Retina (tissue), 1 donor: ENCODE results near the gene LRIT1.
"Not testable (repeated sequence)": the region's sequence is repeated elsewhere in the genome, so short reads cannot be mapped to it uniquely, and the experiment has no call there.

Experiments used
- DNase-seq: peaks from one replicate; pipeline ENCODE4 v3.0.0-alpha.2; 2016

Gene LRIT1, protein sequence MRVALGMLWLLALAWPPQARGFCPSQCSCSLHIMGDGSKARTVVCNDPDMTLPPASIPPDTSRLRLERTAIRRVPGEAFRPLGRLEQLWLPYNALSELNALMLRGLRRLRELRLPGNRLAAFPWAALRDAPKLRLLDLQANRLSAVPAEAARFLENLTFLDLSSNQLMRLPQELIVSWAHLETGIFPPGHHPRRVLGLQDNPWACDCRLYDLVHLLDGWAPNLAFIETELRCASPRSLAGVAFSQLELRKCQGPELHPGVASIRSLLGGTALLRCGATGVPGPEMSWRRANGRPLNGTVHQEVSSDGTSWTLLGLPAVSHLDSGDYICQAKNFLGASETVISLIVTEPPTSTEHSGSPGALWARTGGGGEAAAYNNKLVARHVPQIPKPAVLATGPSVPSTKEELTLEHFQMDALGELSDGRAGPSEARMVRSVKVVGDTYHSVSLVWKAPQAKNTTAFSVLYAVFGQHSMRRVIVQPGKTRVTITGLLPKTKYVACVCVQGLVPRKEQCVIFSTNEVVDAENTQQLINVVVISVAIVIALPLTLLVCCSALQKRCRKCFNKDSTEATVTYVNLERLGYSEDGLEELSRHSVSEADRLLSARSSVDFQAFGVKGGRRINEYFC

DNA sequence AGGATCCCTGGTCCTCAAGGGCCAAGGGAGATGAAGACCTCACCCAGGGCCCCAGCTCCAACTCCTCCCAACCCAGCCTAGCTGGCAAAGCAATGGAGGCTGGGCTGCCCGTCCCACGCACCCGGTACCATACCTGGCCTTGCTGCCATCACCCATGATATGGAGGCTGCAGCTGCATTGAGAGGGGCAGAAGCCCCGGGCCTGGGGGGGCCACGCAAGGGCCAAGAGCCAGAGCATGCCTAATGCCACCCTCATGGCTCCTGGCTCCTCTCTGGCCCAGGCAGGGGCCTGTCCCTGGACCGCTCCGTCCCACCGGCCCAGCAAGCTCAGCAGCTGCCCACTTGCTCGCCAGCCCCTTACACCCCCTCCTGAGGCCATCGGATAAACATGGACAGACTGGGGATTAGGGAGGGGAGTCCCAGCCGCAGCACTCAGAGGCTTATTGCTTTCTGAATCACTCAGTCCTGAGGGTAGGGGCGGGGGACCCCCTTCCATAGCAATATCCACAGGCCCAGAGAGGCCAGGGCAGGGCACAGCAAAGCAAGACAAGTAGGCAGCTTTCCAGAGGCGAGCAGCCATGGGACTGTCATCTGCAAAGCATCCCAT is at the start of gene LRIT1:
LRIT1 (minus strand) TSS at position 362 of the 606 bp plus-strand sequence; CDS start at position 255, 107 bp downstream.
- no peak for DNase-seq

DNA sequence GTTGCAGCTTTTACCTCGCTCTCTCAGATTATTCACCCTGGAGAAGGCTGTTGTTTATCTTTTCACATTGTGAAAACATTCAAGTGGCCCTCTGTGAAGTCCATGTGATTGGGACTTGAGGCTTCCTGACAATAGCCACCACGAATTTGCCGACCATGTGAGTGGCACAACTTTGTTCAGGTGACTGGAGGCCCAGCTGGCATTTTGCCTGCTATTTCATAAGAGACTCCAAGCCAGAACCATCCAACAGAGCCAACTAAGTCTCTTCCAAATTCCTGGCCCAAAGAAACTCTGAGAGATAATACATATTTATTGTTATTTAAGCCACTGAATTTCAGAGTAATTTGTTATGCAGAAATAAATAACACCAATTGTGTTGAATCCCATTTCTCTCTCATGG is 48.9 kb upstream of the LRIT1 start:
- DNase-seq = no peak

DNA sequence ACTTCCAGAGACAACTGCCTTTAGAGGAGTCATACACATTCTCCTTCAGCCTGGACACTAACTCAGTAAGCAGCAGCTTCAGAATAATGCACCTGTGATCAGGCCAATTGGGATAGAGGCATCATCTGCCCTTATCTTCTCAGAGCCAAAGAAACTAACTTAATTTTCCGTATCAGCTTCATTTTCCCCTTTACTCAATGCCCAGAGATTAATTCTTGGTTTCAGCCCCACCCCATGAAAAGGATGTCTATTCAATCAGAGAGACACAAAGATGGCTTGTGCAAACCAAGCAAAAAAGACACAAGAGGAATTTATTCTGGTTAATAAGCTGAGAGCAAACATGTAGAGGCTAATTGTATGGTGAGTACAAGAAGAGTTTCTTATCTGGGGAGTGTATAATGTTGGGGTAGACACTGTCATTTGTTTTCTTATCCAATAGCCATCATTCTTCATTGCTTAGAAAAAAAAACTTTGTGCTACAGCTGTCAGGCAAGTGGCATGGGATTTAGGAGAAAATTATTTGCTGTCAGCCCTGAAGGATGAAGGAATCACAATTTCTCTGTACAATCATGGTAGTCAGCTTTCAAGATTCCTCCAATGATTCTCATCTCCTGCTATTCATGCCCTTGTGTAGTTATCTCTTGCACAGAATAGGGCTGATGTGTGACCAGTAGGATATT is 48.3 kb upstream of the LRIT1 start:
- DNase-seq = no peak

DNA sequence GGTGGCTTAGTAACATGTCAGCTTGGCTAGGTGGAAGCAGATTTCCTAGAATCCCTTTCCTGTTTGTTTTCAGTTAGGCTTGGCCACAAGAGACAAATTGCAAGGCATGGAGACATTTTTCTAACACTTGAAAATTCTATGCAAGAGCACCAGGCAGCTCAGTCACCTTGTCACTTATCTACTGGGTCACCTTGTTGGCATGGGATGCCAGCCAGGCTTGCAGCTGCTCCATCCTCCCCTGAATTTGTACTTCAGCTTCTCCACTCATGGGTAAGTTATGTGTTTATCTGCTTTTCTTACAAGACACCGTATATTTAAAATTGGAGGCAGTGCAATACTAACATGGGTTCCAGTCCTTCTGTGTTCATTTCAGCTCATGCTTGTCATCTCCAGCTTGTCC is 46.8 kb upstream of the LRIT1 start:
- no peak for DNase-seq

DNA sequence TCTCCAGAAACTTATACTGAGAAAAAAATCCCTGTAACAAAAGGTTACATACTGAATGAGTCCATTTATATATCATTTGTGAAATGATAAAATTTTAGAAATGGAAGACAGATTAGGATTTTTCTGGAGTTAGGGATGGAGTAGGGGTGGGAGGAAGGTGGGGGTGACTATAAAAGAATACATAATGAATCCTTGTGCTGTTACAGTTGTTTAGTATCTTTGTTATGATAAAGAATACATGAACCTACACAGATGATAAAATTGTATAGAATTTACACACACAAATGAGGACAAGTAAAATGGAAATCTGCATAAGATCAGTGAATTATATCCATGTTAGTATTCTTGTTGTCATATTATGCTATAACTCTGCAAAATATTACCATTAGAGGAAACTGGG is 45.3 kb upstream of the LRIT1 start:
- no peak for DNase-seq

DNA sequence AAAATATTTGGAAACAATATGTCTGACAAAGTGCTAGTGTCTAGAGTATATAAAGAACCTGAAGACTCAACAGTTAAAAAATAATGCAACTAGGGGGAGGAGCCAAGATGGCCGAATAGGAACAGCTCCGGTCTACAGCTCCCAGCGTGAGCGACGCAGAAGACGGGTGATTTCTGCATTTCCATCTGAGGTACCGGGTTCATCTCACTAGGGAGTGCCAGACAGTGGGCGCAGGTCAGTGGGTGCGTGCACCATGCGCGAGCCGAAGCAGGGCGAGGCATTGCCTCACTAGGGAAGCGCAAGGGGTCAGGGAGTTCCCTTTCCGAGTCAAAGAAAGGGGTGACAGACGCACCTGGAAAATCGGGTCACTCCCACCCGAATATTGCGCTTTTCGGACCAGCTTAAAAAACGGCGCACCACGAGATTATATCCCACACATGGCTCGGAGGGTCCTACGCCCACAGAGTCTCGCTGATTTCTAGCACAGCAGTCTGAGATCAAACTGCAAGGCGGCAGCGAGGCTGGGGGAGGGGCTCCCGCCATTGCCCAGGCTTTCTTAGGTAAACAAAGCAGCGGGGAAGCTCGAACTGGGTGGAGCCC is 38.6 kb upstream of the LRIT1 start:
- DNase-seq = not testable (repeated sequence)

DNA sequence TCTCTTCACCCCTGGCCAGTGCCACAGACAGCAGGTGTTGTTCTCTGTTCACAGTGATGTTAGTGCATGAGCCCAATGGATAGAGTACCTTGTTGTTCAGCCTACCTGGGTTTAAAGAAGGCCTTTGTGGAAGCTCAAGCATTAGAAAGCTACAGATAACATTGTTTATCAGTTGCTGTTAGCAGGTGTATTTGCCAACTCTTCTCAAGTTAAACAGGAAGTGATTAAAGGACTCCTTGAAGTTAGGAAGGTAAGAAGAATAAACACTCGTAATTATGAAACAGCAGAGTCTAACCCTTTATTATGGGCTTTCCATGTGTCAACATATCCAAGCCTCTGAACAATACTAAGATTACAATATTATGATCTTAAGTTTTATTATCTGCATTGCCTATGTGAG is 29.4 kb upstream of the LRIT1 start:
- DNase-seq = no peak

DNA sequence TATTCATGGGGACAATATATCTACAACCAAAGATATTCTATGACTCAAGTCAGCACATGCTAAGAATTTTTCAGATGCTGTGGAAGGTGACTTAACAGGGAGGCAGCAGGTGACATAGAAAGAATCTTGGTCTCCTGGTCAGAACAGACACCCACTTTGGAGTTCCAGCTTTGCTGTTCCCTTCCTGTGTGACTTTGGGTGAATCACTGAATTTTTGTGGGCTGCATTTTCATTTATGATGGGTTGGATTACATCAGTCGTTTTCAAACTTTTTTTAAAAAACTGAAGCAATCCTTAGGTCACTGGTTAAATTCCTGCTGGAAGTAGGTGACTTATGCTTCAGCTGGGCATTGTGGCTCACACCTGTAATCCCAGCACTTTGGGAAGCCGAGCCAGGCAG is 28.4 kb upstream of the LRIT1 start:
- DNase-seq = no peak

DNA sequence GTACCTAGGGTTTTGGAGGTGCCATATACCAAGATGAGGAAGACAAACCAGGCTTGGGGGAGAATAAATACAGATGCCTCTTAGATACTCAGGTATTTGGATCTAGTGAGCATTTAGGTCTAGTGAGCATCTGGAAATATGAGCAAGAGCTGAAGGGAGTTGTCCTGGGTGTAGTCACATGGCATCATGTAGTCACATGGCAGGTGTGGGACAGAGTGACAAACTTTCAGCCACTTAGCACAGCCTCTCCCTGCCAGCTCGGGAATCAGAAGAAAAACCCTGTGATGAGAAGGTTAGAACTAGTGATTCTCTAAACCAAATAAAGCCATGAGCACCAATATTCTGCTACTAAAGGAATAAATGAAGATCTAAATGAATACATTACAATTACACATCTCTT is 27.8 kb upstream of the LRIT1 start:
- DNase-seq = no peak

DNA sequence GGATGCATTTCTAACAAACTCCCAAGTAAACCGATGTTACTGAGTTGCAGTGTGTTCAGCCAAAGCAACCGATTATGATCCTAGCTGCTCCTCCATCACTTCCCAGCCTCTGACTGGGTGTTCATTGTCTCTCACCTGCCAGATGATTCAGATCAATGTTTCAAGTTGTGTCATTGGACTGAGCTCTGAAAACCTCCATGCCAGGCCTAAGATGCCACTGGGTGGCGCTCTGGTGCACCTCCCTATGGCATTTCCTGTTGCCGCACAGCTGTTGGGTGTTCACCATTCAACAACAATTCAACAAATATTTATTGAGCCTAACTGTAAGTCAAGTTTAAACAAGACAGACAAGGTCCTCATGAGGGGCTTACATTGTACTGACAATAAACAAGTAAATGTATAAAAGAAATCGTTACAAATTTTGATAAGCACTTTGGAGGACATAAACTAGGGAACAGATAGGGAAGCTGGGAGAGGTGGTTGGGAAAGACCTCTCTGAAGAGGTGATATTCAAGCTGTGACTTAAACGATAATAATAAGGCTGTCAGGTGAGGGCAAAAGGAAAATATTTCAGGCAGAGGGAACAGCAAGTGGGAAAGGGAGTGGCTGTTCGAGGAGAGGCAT is 26.3 kb upstream of the LRIT1 start:
- DNase-seq = no peak

DNA sequence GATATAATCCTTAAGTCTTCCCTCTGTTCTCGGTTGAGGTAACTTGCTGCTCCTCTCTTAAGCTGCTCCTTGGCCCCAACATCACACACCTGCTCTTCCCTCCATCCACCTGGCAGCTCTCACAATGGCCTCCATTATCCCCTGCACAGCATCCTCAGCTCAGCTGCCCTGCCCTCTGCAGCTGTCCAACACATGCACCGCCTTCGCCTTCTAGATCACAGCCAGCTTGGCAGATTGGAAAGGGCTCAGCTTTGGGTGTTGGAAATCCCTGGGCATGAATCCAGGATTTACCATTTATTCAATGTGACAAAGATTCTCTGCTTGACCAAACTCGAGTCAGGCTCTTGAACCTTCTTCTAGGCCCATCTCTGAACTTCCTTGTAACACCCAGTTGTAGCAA is 24.1 kb upstream of the LRIT1 start:
- DNase-seq = no peak

DNA sequence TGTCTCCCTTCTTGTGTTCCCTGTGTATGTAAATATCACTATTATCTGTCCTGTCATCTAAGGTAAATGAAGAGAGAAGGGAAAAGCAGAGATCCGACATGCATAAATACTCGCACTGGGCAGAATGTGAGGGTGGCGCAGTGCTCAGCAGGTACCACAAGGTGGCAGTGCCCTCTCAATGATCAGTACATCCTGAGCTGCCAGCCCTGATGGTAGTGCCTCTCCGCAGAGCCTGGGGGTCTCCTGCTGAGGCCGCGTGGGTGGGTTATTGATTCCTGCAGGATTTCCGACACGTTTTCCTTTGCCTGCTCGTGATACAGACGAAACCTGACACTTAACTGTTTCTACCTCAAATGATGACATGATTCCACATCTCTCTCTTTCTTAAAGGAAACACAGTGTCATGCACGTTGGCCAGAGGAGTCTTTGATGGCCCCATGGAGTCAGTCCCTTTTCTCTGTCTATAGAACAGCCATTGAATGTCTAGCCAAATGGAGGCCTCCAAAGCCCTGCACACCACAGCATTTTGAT is 23.3 kb upstream of the LRIT1 start:
- DNase-seq = peak; percentile 87

DNA sequence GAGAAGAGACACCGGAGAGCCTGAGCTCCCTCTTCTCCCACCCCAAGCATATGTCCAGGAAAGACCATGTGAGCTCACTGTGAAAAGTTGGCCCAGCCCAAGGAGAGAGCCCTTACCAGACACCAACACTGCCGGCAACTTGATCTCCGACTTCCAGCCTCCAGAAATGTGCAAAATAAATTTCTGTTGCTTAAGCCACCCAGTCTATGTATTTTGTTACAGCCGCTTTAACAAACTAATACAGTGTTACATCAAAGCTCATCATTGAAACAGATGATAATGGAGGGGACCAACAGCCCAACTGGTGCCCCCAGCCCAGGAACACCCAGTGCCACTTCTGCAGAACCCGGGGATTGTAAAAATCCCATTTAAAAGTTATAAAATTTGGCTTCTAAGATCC is 22.4 kb upstream of the LRIT1 start:
- no peak for DNase-seq

DNA sequence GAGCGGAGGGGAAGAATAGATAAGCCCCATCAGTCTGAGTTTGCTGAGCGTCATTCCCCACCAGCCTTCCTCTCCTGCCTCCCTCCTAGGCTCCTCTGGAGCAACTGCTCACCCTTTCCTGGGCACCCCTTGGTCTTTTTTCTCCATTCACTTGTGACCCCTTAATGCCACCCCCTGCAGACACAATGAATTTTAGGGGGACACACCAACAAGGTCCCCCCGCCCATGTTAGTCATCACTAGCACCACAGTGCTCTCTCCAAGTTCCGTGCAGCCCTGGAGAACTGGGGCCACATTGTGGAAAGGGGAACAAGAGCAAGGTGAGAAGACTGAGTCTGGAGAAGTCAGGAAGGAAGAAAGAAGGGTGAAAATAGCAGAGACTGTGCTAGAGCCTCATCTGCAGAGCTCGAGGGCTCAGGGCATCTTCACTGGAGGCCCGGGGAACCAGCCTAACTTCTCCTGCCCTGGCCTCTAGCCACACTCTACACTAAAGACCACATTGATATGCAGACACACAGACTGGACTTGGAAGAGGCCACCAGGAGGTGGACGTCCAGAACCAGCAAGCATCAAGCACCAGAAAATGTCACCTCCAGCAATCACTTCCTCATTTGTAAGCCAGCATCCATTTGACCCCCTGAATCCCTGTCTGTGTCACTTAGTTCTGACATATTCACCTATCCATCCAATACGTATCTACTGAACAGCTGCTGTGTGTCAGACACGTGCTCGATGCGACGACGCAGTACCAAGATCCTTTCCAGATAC is 21.0 kb upstream of the LRIT1 start:
- DNase-seq = no peak

DNA sequence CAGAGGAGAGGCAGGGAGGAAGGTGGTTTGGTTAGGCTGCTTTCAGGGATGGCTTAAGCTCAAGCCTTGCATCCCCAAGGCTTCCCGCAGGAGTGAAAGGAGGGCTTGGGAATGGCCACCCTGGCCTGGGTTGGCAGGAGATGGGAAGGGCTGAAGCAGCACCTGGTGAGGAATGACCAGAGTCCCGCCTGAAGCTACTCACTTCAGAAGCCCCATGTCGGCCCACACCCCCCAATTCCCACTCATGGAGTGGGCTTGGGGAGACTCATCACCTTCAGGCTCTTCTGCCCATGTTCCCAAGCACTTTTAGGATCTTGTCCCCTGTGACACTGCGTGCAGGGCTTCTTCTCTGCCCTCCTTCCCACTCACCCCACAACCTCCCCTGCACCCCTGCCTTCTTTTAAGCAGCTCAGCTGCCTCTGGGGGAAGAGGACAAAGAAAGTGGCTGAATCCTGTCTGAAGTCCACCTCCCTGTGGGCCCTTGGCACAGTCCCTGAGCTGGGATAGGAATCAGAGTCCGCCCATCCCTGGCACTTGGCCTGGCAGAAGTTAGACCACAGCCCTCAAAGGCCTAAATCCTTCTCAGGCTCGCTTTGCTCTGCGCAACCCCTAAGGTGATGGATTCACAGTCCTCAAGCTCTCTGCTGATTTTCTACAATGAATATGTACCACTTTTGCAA is 20.0 kb upstream of the LRIT1 start:
- DNase-seq = no peak

DNA sequence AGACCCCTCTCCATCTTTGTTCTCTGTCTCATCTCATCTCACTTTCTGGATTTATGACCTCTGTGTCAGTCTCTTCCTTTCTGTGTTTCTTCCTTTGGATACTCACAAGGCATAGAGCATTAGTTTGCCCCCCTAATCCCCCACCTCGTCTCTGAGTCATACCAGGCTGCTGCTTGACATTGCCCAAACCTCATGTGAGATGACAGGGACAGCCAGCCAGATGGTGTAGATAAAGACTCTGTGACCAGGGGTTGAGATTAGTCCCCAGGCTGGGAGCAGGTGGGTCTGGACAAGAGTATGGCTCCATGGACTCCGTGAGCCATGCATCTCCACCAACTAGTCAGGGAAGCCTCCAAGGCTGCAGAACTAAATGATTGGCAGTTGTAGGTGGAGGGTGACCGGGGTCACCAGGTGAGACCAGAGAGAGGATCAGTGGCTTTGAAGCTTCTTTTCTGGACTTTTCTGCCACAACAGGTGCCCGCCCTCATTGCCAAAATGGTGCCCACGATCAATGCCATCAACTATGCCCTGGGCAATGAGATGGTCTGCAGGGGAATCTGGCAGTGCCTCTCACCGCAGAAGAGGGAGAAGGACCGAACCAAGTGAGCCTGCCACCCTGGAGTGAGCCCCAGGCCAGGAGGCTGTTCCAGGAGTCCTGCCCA is 16.8 kb upstream of the LRIT1 start:
- DNase-seq = no peak

DNA sequence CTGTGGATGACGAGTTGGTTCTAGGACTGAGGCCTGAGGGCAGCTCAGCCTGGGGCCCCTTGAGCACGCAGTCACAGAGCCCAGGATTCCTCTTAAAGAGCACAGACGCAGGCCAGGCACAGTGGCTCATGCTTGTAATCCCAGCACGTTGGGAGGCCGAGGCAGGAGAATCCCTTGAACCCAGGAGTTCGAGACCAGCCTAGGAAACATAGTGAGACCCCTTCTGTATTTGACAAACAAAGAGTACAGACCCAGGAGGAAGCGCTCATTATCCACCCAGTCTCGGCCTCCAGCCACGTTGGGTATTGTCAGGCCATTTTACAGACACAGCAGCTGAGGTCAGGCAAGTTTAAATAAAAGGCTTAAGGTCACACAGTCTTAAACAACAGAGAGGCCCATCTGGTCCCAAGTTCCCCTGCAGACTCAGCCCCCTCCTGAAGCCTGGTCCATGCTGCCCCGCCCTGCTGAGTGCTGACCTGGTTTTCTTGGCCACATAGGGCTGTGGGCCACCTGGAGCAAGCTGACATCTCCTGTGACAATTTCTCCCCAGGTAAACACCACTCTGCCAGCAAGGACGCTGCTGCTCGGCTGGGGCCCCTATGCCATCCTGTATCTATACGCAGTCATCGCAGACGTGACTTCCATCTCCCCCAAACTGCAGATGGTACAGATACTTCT is 16.1 kb upstream of the LRIT1 start:
- no peak for DNase-seq

DNA sequence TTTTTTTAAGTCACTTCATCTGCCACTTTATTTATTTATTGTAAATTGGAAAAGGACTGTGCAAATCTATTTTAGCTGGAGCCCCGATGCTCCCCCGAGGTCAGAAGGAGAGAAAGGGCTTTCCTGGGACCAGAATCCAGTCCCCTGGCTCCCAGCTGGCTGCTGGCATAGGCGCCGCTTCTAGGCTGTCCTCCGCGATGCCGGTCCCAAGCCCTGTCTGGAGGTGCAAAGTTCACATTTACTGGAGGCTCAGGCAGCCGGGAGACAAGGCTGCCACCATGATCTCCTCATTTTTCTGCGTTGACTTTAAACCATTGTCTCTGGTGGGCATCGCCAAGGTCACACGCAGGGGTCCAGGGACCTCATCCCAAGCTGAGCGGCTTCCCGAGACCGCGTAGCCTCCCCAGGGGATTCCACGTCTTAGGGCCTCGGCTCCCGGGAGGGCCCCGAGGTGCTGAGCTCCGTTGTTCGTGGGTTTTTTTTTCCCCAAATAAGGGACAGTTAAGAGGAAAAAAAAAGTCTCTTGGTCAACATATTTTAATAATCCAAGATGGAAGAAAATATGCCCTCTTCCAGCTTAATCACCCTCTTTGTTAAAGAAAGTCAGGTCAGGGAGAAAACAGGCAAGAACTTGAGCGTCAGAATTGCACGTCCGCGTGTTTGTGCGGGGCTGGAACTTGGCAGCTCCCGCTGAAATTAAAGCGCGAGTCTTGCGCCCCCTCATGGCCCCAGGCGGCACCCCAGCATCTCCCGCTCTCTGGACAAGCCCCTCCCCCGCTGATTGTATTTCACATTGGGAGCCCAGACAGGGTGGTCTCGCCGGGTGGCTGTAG is 15.4 kb upstream of the LRIT1 start:
- peak; percentile 87 for DNase-seq
